GM19397 (cell line): Measurements from ENCODE around the gene ATAD3B.

ENCODE experiments used
- ATAC-seq: cut with Tn5 transposase; IDR thresholded peaks from one replicate; pipeline ENCODE4 v1.9.1; 2021; ENCODE audit warnings: mild to moderate bottlenecking, moderate library complexity; ENCODE audit not compliant: unreplicated experiment

ATAD3B gene

DNA sequence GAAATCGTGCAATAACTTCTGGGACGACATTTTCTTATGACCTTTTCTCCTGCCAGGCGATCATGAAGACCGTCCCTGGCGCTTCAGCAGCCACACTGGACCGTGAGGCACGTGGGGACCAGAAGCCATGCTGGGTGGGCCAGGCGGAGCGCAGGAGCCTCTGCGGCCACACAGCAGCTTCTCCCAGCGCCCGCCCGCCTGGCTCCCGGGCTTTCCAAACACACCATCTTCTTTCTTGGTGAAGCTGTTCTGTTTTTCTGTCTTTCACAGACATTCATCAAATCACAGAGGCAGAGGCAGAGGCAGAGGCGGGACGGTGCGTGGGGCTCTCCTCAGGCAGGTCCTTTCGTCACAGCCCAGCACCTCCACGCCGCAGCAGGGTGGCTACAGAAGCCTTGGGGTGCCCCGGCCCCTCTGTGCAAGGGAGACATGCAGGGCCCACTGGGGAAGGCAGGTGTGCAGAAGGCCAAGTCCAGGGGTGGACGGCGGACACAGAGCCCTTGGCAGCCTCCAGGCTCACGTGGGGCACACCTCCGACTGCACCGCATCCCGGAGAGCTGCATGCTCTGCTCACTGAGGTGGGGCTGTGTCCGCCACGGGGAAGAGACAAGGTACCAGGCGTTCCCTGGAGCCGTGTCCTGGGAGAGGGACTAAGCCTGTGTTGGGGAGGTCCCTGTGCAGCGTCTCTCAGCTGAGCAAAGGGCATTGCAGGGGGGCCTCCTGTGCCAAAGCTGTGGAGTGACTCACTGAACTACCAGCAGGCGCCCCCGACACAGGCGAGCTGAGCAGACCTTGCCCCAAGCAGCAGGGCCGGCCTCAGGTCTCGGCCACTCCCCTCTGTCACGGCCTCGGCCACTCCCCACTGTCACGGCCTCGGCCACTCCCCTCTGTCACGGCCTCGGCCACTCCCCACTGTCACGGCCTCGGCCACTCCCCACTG is 71.5 kb downstream of the ATAD3B start:
- no peak for ATAC-seq

DNA sequence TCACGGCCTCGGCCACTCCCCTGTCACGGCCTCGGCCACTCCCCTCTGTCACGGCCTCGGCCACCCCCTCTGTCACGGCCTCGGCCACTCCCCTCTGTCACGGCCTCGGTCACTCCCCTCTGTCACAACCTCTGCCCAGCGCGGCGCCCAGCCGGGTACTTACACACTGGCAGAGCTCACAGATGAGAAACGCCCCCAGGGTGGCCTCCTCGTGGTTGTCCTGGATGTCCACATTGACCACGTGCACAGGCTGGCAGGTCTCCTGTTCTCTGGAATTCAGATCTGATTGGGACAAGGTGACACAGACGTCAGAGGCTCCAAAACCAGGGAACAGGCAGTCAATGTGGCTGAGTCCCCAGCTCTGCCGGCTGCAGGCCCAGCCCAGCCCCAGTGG is 72.1 kb downstream of the ATAD3B start:
- no peak for ATAC-seq

DNA sequence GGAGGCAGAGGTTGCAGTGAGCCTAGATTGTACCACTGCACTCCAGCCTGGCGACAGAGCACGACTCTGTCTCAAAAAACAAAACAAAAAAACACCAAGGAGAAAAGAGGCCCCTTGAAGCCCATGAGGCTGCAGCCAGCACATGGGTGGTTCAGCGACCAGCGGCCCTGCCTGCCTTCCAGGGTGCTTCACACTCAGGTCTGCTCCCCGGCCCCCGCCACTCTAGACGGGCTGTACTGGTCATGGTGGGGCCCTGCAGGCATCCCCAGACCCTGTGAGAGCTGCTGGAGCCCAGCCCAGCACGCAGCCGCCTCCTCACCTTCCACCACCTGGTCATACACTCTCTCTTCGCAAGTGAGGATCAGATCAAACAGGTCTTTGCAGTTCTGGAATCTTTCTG is 73.0 kb downstream of the ATAD3B start:
- ATAC-seq: no peak
